ENCODE measurements around the gene WIPF1.

- TF ChIP-seq CTCF (IDR thresholded peaks at IDR 0.05; ENCODE audit: low read depth, low read length) (no peak), EZH2phosphoT487 (IDR thresholded peaks at IDR 0.05; ENCODE audit: low read depth) (no peak)
Measured at GRCh38 chr2:174641168-174641567, 43.6 kb upstream of the WIPF1 start.

Measured in OCI-LY3 (cell line).